Heart left ventricle (tissue), 13 donors: ENCODE results near the gene RRBP1.

ENCODE experiments used
- CTCF ChIP-seq, 12 donors: fragments of 200-600 bp; sonication (generic) in 4 of 12; IDR thresholded peaks; one replicate each; pipeline versions ENCODE4 v1.5.0 to v1.8.0; 2018 to 2022; ENCODE audit warnings: antibody characterized with exemption in 12 of 12, mild to moderate bottlenecking in 5 of 12
- POLR2A ChIP-seq, 2 donors: fragments of 450-650 bp; IDR thresholded peaks; one replicate each; pipeline ENCODE4 v1.6.1; 2017; ENCODE audit warnings: antibody characterized with exemption in 2 of 2, mild to moderate bottlenecking in 2 of 2, moderate library complexity in 2 of 2
- donor health status: ischemic (EF 13 %, LVEDD 7.1; RV severe dilation, severe dysfunction).
- donor health status: DM: no; HTN: yes; CAD: no.
- donor health status: DM: no; HTN: no; CAD: no.
- donor health status: ischemic (EF 25% LVEDD 6.9; RV normal size, moderate dysfunction).
- donor health status: ischemic (EF 25% LVEDD 5.7; RV mildly dilated, moderate dysfunction).
- donor health status: ischemic (EF 35%, LVEDD 5.7; RV mildly dilated, moderate dysfunction).
- donor health status: nonischemic (EF 11% LVEDD 7.7; RV severe dilation, severe dysfunction).
- donor health status: DM: yes; HTN: yes; CAD: no.
- donor health status: PGD.
- donor health status: ischemic (EF 29% LVEDD 5.4; RV normal size, mild dysfunction).
- donor health status: nonischemic (EF 23%, LVEDD 6.1; RV moderate dilation, normal function).

- TF ChIP-seq CTCF (IDR thresholded peaks at IDR 0.05): no peak
- TF ChIP-seq POLR2A (IDR thresholded peaks at IDR 0.05): no peak
Observed at GRCh38 chr20:17678295-17678694, 3.7 kb downstream of the RRBP1 start.
